SK-N-MC (cell line): ENCODE data around the gene ZNF146.
"Not testable (repeated sequence)": the region's sequence is repeated elsewhere in the genome, so short reads cannot be mapped to it uniquely, and the experiment has no call there.

ENCODE experiments used
- EZH2 ChIP-seq: fragments of 200-600 bp; sonication (generic); IDR thresholded peaks from one replicate; pipeline ENCODE4 v1.6.1; 2017; ENCODE audit warnings: antibody characterized with exemption
- FOXP2 ChIP-seq: optimal IDR thresholded peaks from 2 replicates; pipeline ENCODE3; 2011; ENCODE audit warnings: mild to moderate bottlenecking, moderate library complexity; ENCODE audit not compliant: insufficient read depth; ENCODE audit errors: extremely low read length, control extremely low read depth
- POLR2AphosphoS5 ChIP-seq: IDR thresholded peaks from 2 replicates; pipeline ENCODE4 v1.6.1; 2012; ENCODE audit warnings: mild to moderate bottlenecking, low read depth, low read length, borderline replicate concordance

- TF ChIP-seq EZH2, POLR2AphosphoS5, FOXP2: not testable (repeated sequence)
These were observed 35.8 kb upstream of the ZNF146 start for GRCh38 chr19:36179077-36179476.
